HEK293 (cell line): ENCODE results near the gene GPR162.

Source experiments
- CTCF ChIA-PET: fragments of 350-600 bp; formaldehyde crosslinking; extraction: SDS; loops from one replicate; lab custom pipeline; 2021; ENCODE audit warnings: antibody characterized with exemption; lab: Yijun Ruan, JAX
- POLR2A ChIA-PET: fragments of 300-600 bp; formaldehyde crosslinking; extraction: SDS; loops from one replicate; lab custom pipeline; 2020; ENCODE audit warnings: antibody characterized with exemption, inconsistent platforms; lab: Yijun Ruan, JAX
- H3K27ac ChIP-seq: fragments of 200-500 bp; sonication (Bioruptor generic); 2 replicates; pipeline ENCODE4 v1.5.1; 2014; ENCODE audit warnings: low read depth, low read length, control low read depth, inconsistent platforms; ENCODE audit errors: extremely low read depth
- H3K36me3 ChIP-seq, 2 experiments: fragments of 200-500 bp in 1 of 2; sonication (Bioruptor generic) in 1 of 2; 1 replicate in 1 of 2; 2 replicates in 1 of 2; pipeline ENCODE4 v1.5.1; 2014 to 2017; ENCODE audit warnings: inconsistent platforms in 2 of 2, low read length in 2 of 2; ENCODE audit not compliant: control insufficient read depth in 2 of 2, insufficient read depth in 1 of 2
- H3K4me1 ChIP-seq: fragments of 200-500 bp; sonication (Bioruptor generic); 2 replicates; pipeline ENCODE4 v1.5.1; 2014; ENCODE audit warnings: mild to moderate bottlenecking, low read length, inconsistent platforms; ENCODE audit not compliant: control insufficient read depth, insufficient read depth
- H3K4me3 ChIP-seq: 2 replicates; pipeline ENCODE4 v1.5.1; 2011; ENCODE audit warnings: low read depth, mild to moderate bottlenecking, control low read depth, low read length, moderate library complexity
- H3K9me3 ChIP-seq: fragments of 200-500 bp; sonication (Bioruptor generic); 2 replicates; pipeline ENCODE4 v1.5.1; 2014; ENCODE audit warnings: low read depth, low read length, inconsistent platforms; ENCODE audit not compliant: control insufficient read depth, insufficient read depth
- BCL11B ChIP-seq: fragments of 450-650 bp; formaldehyde crosslinking; IDR thresholded peaks from 2 replicates; pipeline ENCODE4 v1.5.1; 2016; ENCODE audit warnings: low read depth, missing biosample characterization, missing genetic modification characterization
- GLI2 ChIP-seq: fragments of 450-650 bp; formaldehyde crosslinking; IDR thresholded peaks from 2 replicates; pipeline ENCODE4; 2017; ENCODE audit warnings: missing biosample characterization, missing genetic modification characterization, low read depth, borderline replicate concordance
- KLF7 ChIP-seq: fragments of 450-650 bp; formaldehyde crosslinking; IDR thresholded peaks from 2 replicates; pipeline ENCODE4 v1.5.1; 2016; ENCODE audit warnings: missing biosample characterization, missing genetic modification characterization, borderline replicate concordance
- KLF8 ChIP-seq: fragments of 450-650 bp; formaldehyde crosslinking; IDR thresholded peaks from 2 replicates; pipeline ENCODE4 v1.5.1; 2016; ENCODE audit warnings: missing biosample characterization, missing genetic modification characterization
- SP3 ChIP-seq: fragments of 450-650 bp; formaldehyde crosslinking; IDR thresholded peaks from 2 replicates; pipeline ENCODE4 v1.5.1; 2016; ENCODE audit warnings: missing biosample characterization, missing genetic modification characterization
- TCF7L2 ChIP-seq: IDR thresholded peaks from 2 replicates; pipeline ENCODE4 v1.6.1; 2011; ENCODE audit warnings: low read depth, mild to moderate bottlenecking, inconsistent platforms, low read length, moderate library complexity, borderline replicate concordance
- YY1 ChIP-seq: fragments of 450-650 bp; formaldehyde crosslinking; IDR thresholded peaks from 2 replicates; pipeline ENCODE4 v1.5.1; 2018; ENCODE audit warnings: missing biosample characterization, missing genetic modification characterization
- ZNF10 ChIP-seq: fragments of 450-650 bp; formaldehyde crosslinking; IDR thresholded peaks from 2 replicates; pipeline ENCODE4 v1.5.1; 2017; ENCODE audit warnings: missing biosample characterization, missing genetic modification characterization
- ZNF114 ChIP-seq: fragments of 450-650 bp; formaldehyde crosslinking; IDR thresholded peaks from 2 replicates; pipeline ENCODE4 v1.5.0; 2017; ENCODE audit warnings: missing biosample characterization, missing genetic modification characterization
- ZNF132 ChIP-seq: fragments of 450-650 bp; formaldehyde crosslinking; IDR thresholded peaks from 2 replicates; pipeline ENCODE4 v1.5.1; 2017; ENCODE audit warnings: missing biosample characterization, missing genetic modification characterization, borderline replicate concordance
- ZNF138 ChIP-seq: fragments of 450-650 bp; formaldehyde crosslinking; IDR thresholded peaks from 2 replicates; pipeline ENCODE4 v1.5.1; 2016; ENCODE audit warnings: missing biosample characterization, missing genetic modification characterization, borderline replicate concordance
- ZNF155 ChIP-seq: fragments of 450-650 bp; formaldehyde crosslinking; IDR thresholded peaks from 2 replicates; pipeline ENCODE4 v1.5.1; 2016; ENCODE audit warnings: missing biosample characterization, missing genetic modification characterization
- ZNF311 ChIP-seq: fragments of 450-650 bp; formaldehyde crosslinking; IDR thresholded peaks from 2 replicates; pipeline ENCODE4 v1.5.1; 2017; ENCODE audit warnings: missing biosample characterization, missing genetic modification characterization, borderline replicate concordance
- ZNF354C ChIP-seq: fragments of 450-650 bp; formaldehyde crosslinking; IDR thresholded peaks from 2 replicates; pipeline ENCODE4 v1.5.1; 2016; ENCODE audit warnings: missing biosample characterization, missing genetic modification characterization, low read depth, borderline replicate concordance
- ZNF391 ChIP-seq: fragments of 450-650 bp; formaldehyde crosslinking; IDR thresholded peaks from 2 replicates; pipeline ENCODE4 v1.5.1; 2016; ENCODE audit warnings: low read depth, missing biosample characterization, missing genetic modification characterization, borderline replicate concordance
- ZNF394 ChIP-seq: fragments of 450-650 bp; formaldehyde crosslinking; IDR thresholded peaks from 2 replicates; pipeline ENCODE4 v1.5.1; 2016; ENCODE audit warnings: missing biosample characterization, missing genetic modification characterization, mild to moderate bottlenecking, moderate library complexity, borderline replicate concordance
- ZNF510 ChIP-seq: fragments of 450-650 bp; formaldehyde crosslinking; IDR thresholded peaks from 2 replicates; pipeline ENCODE4 v1.5.1; 2018; ENCODE audit warnings: mild to moderate bottlenecking, missing genetic modification characterization, missing biosample characterization; ENCODE audit not compliant: insufficient replicate concordance
- ZNF530 ChIP-seq: fragments of 450-650 bp; formaldehyde crosslinking; IDR thresholded peaks from 2 replicates; pipeline ENCODE4 v1.5.1; 2016; ENCODE audit warnings: low read depth, missing biosample characterization, missing genetic modification characterization
- ZNF558 ChIP-seq: fragments of 450-650 bp; formaldehyde crosslinking; IDR thresholded peaks from 2 replicates; pipeline ENCODE4 v1.5.1; 2016; ENCODE audit warnings: missing biosample characterization, missing genetic modification characterization
- ZNF707 ChIP-seq: fragments of 450-650 bp; formaldehyde crosslinking; IDR thresholded peaks from 2 replicates; pipeline ENCODE4 v1.5.1; 2016; ENCODE audit warnings: missing biosample characterization, missing genetic modification characterization
- ZNF768 ChIP-seq: fragments of 450-650 bp; formaldehyde crosslinking; IDR thresholded peaks from 2 replicates; pipeline ENCODE4 v1.5.1; 2018; ENCODE audit warnings: missing biosample characterization, mild to moderate bottlenecking, missing genetic modification characterization
- ZNF777 ChIP-seq: fragments of 450-650 bp; formaldehyde crosslinking; IDR thresholded peaks from 2 replicates; pipeline ENCODE4 v1.5.1; 2017; ENCODE audit warnings: missing biosample characterization, missing genetic modification characterization, borderline replicate concordance
- ZXDB ChIP-seq: fragments of 450-650 bp; formaldehyde crosslinking; IDR thresholded peaks from 2 replicates; pipeline ENCODE4 v1.5.1; 2016; ENCODE audit warnings: missing biosample characterization, missing genetic modification characterization
- TF ChIP-seq, protein P1 (sequence below): fragments of 450-650 bp; formaldehyde crosslinking; IDR thresholded peaks from 2 replicates; pipeline ENCODE4 v1.5.1; 2016; ENCODE audit warnings: missing biosample characterization, missing genetic modification characterization, borderline replicate concordance
- TF ChIP-seq, protein P2 (sequence below): fragments of 450-650 bp; formaldehyde crosslinking; IDR thresholded peaks from 2 replicates; pipeline ENCODE4 v1.5.1; 2016; ENCODE audit warnings: missing biosample characterization, missing genetic modification characterization
- TF ChIP-seq, protein P3 (sequence below): fragments of 450-650 bp; formaldehyde crosslinking; IDR thresholded peaks from 2 replicates; pipeline ENCODE4 v1.5.1; 2017; ENCODE audit warnings: missing biosample characterization, missing genetic modification characterization

The GPR162 gene

GRCh38 chr12:6827982-6828780, 6.6 kb downstream of the GPR162 start, which contains the start of gene P3H3 (continued):
- TF ChIP-seq, protein P1, sequence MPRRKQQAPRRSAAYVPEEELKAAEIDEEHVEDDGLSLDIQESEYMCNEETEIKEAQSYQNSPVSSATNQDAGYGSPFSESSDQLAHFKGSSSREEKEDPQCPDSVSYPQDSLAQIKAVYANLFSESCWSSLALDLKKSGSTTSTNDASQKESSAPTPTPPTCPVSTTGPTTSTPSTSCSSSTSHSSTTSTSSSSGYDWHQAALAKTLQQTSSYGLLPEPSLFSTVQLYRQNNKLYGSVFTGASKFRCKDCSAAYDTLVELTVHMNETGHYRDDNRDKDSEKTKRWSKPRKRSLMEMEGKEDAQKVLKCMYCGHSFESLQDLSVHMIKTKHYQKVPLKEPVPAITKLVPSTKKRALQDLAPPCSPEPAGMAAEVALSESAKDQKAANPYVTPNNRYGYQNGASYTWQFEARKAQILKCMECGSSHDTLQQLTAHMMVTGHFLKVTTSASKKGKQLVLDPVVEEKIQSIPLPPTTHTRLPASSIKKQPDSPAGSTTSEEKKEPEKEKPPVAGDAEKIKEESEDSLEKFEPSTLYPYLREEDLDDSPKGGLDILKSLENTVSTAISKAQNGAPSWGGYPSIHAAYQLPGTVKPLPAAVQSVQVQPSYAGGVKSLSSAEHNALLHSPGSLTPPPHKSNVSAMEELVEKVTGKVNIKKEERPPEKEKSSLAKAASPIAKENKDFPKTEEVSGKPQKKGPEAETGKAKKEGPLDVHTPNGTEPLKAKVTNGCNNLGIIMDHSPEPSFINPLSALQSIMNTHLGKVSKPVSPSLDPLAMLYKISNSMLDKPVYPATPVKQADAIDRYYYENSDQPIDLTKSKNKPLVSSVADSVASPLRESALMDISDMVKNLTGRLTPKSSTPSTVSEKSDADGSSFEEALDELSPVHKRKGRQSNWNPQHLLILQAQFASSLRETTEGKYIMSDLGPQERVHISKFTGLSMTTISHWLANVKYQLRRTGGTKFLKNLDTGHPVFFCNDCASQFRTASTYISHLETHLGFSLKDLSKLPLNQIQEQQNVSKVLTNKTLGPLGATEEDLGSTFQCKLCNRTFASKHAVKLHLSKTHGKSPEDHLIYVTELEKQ (tag by site-specific recombination): peak; percentile 42; the same call in 1 of the 2 replicates
- TF ChIP-seq ZNF777 (tag by site-specific recombination) (no peak), KLF8 (tag by site-specific recombination) (peak; percentile 93), ZNF707 (tag by site-specific recombination) (no peak), ZNF558 (tag by site-specific recombination) (peak; percentile 71; the same call in 1 of the 2 replicates), ZNF391 (tag by site-specific recombination) (peak; percentile 63; the same call in 1 of the 2 replicates), YY1 (peak; percentile 83; the same call in 1 of the 2 replicates), TCF7L2 (no peak), BCL11B (tag by site-specific recombination) (peak; percentile 74; the same call in 1 of the 2 replicates), GLI2 (tag by site-specific recombination) (no peak), SP3 (peak; percentile 75), ZNF354C (tag by site-specific recombination) (no peak), ZNF530 (tag by site-specific recombination) (no peak), ZXDB (tag by site-specific recombination) (peak; percentile 92), ZNF10 (tag by site-specific recombination) (no peak; the same call in 1 of the 2 replicates), ZNF132 (tag by site-specific recombination) (no peak)
- TF ChIP-seq, protein P2, sequence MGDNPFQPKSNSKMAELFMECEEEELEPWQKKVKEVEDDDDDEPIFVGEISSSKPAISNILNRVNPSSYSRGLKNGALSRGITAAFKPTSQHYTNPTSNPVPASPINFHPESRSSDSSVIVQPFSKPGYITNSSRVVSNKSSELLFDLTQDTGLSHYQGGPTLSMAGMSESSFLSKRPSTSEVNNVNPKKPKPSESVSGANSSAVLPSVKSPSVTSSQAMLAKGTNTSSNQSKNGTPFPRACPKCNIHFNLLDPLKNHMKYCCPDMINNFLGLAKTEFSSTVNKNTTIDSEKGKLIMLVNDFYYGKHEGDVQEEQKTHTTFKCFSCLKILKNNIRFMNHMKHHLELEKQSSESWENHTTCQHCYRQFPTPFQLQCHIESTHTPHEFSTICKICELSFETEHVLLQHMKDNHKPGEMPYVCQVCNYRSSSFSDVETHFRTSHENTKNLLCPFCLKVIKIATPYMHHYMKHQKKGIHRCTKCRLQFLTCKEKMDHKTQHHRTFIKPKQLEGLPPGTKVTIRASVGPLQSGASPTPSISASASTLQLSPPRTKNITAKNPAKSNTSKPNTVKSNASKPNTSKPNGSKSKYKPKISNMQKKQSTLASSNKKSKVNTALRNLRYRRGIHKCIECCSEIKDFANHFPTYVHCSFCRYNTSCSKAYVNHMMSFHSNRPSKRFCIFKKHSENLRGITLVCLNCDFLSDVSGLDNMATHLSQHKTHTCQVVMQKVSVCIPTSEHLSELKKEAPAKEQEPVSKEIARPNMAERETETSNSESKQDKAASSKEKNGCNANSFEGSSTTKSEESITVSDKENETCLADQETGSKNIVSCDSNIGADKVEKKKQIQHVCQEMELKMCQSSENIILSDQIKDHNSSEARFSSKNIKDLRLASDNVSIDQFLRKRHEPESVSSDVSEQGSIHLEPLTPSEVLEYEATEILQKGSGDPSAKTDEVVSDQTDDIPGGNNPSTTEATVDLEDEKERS (tag by site-specific recombination): 0 out of 2 replicates have a peak, but pooled peaks have one; percentile 28

- POLR2A ChIA-PET: interaction anchor here (0.8 to 6.0 kb wide), 15 partner anchors 8 to 295 kb away, joined by 3 to 55 read pairs (median 4); partner anchors contain the start of genes CDCA3, COPS7A, GAPDH and MLF2
- H3K27ac ChIP-seq: peak overlapping the region; percentile 86; the same call in 1 of the 2 replicates
- CTCF ChIA-PET: interaction anchor here (0.6 to 3.0 kb wide), 7 partner anchors 43 to 95 kb away, joined by 3 to 10 read pairs (median 3); partner anchors contain the start of gene MLF2
- H3K9me3 ChIP-seq: no peaks in the 10 kb centered on the region
- H3K4me3 ChIP-seq: peak overlapping the region; percentile 47
- peaks cover 3 to 40% of the 10 kb centered on the region in 2 experiments for H3K36me3 ChIP-seq
- no peaks in the 10 kb centered on the region for H3K4me1 ChIP-seq
- TF ChIP-seq ZNF155 (no peak), ZNF510 (tag by site-specific recombination) (no peak), ZNF707 (tag by site-specific recombination) (no peak), ZNF558 (tag by site-specific recombination) (no peak), ZNF311 (tag by site-specific recombination) (no peak), ZNF768 (tag by site-specific recombination) (no peak), ZNF394 (tag by site-specific recombination) (no peak; the same call in 1 of the 2 replicates), KLF7 (tag by site-specific recombination) (0 out of 2 replicates have a peak, but pooled peaks have one; percentile 68), ZNF138 (tag by site-specific recombination) (no peak; the same call in 1 of the 2 replicates), ZNF114 (tag by site-specific recombination) (no peak)
- TF ChIP-seq, protein P3, sequence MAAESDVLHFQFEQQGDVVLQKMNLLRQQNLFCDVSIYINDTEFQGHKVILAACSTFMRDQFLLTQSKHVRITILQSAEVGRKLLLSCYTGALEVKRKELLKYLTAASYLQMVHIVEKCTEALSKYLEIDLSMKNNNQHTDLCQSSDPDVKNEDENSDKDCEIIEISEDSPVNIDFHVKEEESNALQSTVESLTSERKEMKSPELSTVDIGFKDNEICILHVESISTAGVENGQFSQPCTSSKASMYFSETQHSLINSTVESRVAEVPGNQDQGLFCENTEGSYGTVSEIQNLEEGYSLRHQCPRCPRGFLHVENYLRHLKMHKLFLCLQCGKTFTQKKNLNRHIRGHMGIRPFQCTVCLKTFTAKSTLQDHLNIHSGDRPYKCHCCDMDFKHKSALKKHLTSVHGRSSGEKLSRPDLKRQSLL: no peak
Observed at GRCh38 chr12:6828781-6829535, 7.3 kb downstream of the GPR162 start.
